T-helper 1 cell (primary cell): ENCODE results near the gene PRKCB.
"Not testable (repeated sequence)": the region's sequence is repeated elsewhere in the genome, so short reads cannot be mapped to it uniquely, and the experiment has no call there.

Experiments
- DNase-seq, 5 donors: peaks; one replicate each; pipeline ENCODE4 v3.0.0-alpha.2; 2012 to 2020

PRKCB gene

DNA sequence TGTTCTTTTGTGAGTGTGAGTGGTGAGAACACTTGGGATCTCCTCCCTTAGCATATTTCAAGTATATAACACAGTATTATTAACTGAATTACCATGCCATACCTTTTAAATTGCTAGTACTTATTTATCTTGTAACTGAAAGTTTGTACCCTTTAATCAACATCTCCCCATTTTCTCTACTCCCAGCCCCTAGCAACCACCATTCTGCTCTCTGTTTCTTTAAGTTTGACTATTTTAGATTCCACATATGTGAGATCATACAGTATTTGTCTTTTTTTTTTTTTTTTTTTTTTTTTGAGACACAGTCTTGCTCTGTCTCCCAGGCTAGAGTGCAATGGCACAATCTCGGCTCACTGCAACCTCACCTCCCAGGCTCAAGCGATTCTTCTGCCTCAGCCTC, 302.8 kb downstream of the PRKCB start:
- no peak for DNase-seq

DNA sequence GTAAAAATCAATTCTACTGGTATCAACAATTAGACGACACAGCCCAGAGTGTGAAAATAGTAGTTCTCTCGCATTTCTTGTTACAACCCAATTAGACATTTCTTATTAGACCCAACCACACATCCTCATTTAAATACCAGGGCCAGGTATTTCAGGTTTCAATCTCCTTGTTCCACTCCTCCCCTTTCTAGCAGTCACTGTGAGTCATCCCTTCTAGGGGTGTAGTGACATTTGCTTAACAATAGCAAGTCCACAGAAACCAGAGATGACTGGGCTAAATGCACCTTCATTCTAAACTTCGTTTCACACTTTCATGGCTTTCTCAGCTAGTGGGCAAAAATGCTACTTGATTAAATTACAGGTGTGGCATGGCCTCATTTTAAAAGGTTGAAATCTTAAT, 303.5 kb downstream of the PRKCB start:
- DNase-seq: peak in 1 of 5 donors; percentile 26

DNA sequence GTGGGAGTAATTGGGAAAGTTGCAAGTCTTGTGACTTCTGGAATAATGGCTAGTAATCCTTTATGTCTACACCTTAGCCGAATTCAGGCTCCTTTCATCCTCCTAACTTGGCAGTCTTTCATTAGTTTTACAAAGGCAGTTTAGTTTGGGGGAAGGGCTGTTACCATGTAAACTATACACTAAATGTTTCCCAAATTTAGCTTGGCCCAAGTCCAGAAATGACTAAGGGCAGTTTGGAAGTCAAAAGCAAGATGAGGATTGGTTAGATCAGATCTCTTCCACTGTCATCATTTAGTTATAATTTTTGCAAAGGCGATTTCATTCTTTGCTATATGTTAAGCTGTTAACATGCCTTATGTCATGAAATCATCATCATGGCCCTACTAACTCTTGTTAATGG, 304.9 kb downstream of the PRKCB start:
- no peak for DNase-seq

GRCh38 chr16:24141466-24141865, 305.7 kb downstream of the PRKCB start:
- DNase-seq: no peak

DNA sequence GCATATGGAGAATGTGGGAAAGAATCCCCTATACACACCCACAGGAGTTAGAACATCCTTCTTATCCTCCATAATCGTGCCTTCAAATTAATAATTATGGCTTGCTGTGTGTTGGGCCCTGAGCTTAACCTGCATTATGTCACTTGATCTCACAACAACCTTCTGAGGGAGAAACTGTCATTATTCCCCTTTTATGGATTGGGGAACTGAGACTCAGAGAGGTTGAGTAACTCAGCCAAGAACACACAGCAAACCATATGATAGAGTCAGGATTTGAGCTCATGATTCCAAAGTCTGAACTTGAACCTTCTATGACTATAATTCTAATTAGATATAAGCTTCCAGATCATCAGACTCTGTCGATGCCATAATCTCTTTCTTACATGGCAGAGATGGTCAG, 306.1 kb downstream of the PRKCB start:
- no peak for DNase-seq

GRCh38 chr16:24145927-24146326, 310.1 kb downstream of the PRKCB start:
- no peak for DNase-seq

GRCh38 chr16:24146518-24146917, 310.7 kb downstream of the PRKCB start:
- no peak for DNase-seq

DNA sequence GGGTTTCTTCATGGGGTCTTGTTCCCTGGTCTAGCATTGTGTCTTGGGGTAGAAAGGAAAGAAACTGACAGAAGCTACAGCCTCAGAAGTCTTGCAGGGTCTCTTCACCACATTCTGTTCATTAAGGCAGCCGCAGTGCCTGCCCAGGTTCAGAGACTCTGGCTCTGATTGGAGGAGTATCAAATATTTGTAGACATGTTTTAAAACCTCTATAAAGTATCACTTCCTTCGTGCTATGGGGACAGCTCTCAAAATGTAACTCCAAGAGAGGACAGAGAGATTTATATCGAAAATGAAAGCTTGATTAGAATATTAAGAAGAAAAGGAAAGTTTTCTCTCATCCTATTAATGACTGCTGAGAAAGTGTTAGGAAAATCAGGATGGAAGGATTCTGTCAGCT, 313.3 kb downstream of the PRKCB start:
- no peak for DNase-seq

- no peak for DNase-seq
These were observed 314.5 kb downstream of the PRKCB start for GRCh38 chr16:24150282-24150681.

DNA sequence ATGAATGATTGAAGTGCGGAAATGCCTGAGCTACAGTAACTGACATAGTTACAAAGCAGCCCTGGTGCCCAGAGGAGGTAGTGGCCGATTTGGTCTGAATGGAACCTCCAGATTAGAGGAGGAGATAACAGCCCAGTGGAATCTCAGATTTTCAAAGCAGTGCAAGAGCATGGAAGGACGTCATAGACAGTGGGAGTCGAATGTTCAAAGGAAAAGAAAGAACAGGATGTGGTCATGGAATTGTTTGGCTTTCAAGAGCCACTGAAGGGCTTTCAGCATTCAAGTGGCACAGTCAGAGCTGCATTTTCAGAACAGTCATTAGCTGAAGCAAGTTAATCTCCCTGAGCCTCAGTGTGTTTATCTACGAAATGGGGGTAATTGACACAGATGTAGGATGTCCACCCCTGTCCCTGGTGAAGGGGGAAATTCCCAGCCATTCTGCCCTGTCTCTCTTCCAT, 315.7 kb downstream of the PRKCB start:
- peak in 2 of 5 donors; percentile 1 to 45 for DNase-seq

GRCh38 chr16:24152048-24152447, 316.3 kb downstream of the PRKCB start:
- DNase-seq: not testable (repeated sequence)

DNA sequence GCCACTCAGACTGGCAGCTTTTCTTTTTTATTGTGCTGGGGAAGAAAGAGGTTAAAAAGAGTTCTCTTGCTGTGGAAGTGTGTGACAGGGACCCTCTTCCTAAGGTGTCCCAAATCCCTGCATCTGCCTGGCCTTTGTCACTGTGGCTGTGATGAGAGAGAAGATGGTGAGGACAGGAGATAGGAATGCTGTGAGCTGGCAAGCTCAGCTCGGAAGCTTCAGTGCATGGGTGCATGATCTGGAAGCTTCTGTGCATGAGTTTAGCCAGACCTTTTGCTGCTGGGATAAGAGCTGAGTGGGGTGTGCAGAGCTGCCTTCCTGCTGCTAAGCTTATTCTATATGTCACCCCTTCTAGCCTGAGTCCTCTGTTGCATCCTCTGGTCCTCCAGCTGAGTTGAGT, 317.0 kb downstream of the PRKCB start:
- DNase-seq: no peak

- DNase-seq: no peak
These were observed 321.0 kb downstream of the PRKCB start for GRCh38 chr16:24156777-24157176.

- DNase-seq: no peak
These were observed 328.2 kb downstream of the PRKCB start for GRCh38 chr16:24163935-24164334.

- no peak for DNase-seq
These were observed 328.6 kb downstream of the PRKCB start for GRCh38 chr16:24164416-24164815.

DNA sequence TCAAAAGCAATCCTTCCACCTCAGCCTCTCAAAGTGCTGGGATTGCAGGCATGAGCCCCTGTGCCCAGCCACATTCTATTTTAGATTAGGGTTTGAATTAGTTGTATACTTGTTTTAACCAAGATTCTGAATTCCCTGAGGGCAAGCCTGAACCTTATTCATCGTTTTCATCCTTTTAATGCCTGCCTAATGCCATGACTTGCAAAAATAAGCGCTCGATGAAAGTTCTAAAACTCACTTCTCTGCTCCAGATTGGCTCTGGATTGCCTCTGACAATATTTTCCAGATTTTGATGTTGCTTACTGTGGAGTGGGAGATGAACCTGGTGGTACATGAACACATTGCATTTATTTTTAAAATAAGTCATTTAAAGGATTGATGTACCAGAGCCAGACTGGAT, 329.5 kb downstream of the PRKCB start:
- no peak for DNase-seq

GRCh38 chr16:24166661-24167528, 331.1 kb downstream of the PRKCB start:
- no peak for DNase-seq

GRCh38 chr16:24168856-24169255, 333.1 kb downstream of the PRKCB start:
- no peak for DNase-seq

GRCh38 chr16:24170407-24170806, 334.6 kb downstream of the PRKCB start:
- no peak for DNase-seq

- DNase-seq: no peak
These were observed 338.7 kb downstream of the PRKCB start for GRCh38 chr16:24174504-24174903.

GRCh38 chr16:24174957-24175356, 339.2 kb downstream of the PRKCB start:
- DNase-seq: no peak

- DNase-seq: no peak
These were observed 342.7 kb downstream of the PRKCB start for GRCh38 chr16:24178496-24178895.

GRCh38 chr16:24180451-24180850, 344.7 kb downstream of the PRKCB start:
- DNase-seq: no peak

DNA sequence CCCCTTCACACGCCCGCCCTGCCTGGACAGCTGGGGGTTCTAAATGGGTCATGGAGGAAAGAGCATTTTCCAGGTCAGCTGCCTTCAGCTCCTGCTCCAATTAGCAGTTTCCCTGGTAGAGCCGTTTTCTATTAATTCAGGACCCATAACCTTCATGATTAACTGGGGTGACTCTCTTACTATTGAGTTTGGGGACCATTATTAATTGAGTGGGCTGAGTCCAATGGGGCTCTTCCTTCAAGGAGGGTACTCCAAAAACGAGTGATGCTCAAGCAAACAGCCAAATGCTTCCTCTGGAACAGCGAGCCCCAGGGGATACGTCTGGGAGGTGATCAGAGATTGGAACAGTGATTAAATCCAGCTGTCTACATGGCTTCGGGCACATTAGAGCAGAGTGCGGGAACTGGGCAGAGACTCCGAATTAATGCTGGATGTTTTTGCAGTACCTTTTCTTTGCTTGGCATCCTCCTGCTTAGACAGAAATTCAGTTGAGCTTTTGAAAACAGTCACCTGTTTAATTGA, 352.3 kb downstream of the PRKCB start:
- no peak for DNase-seq
